Kidney epithelial cell (primary cell): ENCODE results near the gene GALNT11. TPM values are rescaled to one million over a fixed set of nuclear protein-coding genes. Genes with fewer than 3 reads are reported as not detected.
"Not testable (repeated sequence)": the region's sequence is repeated elsewhere in the genome, so short reads cannot be mapped to it uniquely, and the experiment has no call there.

ENCODE experiments used
- DNase-seq: peaks from one replicate; pipeline ENCODE4 v3.0.0-alpha.2; 2010; ENCODE audit warnings: low read depth
- H3K27me3 ChIP-seq: 2 replicates; pipeline ENCODE4 v1.6.0; 2011; ENCODE audit warnings: low read length; ENCODE audit not compliant: control insufficient read depth, insufficient read depth
- H3K36me3 ChIP-seq: 2 replicates; pipeline ENCODE4 v1.5.1; 2011; ENCODE audit warnings: low read length; ENCODE audit not compliant: control insufficient read depth, insufficient read depth
- H3K4me3 ChIP-seq: 2 replicates; pipeline ENCODE4 v1.5.1; 2011; ENCODE audit warnings: low read depth, mild to moderate bottlenecking, control low read depth, low read length
- total RNA-seq: library from RNA; depleted of rRNA; stranded (reverse); fragments of >200 nt; gene quantifications from 2 replicates; pipeline ENCODE4 v1.2.3, GENCODE V29; 2015
- TF ChIP-seq, protein P1 (sequence below): IDR thresholded peaks from 2 replicates; pipeline ENCODE4 v1.5.1; 2011; ENCODE audit warnings: mild to moderate bottlenecking, moderate library complexity, low read length, control low read depth, inconsistent platforms; ENCODE audit not compliant: insufficient read depth, poor library complexity, severe bottlenecking

GALNT11 gene
- total RNA-seq, 1 donor from 2014 or later, result 36.0 TPM

DNA sequence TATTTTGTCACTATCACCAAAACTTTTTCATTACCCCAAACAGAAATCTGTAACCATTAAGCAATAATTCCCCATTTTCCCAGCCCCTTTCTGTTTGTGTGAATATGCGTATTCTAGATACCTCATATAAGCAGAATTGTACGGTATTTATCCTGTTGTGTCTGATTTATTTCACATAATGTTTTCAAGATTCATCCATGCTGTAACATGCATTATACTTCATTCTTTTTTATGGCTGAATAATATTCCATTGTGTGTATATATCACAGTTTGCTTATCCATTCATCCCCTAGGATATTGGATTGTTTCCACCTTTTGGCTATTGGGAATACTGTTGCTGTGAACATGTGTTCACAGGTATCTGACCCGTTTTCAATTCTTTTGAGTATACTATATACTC, 26.5 kb downstream of the GALNT11 start:
- TF ChIP-seq, protein P1, sequence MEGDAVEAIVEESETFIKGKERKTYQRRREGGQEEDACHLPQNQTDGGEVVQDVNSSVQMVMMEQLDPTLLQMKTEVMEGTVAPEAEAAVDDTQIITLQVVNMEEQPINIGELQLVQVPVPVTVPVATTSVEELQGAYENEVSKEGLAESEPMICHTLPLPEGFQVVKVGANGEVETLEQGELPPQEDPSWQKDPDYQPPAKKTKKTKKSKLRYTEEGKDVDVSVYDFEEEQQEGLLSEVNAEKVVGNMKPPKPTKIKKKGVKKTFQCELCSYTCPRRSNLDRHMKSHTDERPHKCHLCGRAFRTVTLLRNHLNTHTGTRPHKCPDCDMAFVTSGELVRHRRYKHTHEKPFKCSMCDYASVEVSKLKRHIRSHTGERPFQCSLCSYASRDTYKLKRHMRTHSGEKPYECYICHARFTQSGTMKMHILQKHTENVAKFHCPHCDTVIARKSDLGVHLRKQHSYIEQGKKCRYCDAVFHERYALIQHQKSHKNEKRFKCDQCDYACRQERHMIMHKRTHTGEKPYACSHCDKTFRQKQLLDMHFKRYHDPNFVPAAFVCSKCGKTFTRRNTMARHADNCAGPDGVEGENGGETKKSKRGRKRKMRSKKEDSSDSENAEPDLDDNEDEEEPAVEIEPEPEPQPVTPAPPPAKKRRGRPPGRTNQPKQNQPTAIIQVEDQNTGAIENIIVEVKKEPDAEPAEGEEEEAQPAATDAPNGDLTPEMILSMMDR, result no peak
- no peak for DNase-seq
- H3K4me3 ChIP-seq, result no peak overlapping the region
- H3K27me3 ChIP-seq, result no peaks in the 10 kb centered on the region
- no peaks in the 10 kb centered on the region for H3K36me3 ChIP-seq

DNA sequence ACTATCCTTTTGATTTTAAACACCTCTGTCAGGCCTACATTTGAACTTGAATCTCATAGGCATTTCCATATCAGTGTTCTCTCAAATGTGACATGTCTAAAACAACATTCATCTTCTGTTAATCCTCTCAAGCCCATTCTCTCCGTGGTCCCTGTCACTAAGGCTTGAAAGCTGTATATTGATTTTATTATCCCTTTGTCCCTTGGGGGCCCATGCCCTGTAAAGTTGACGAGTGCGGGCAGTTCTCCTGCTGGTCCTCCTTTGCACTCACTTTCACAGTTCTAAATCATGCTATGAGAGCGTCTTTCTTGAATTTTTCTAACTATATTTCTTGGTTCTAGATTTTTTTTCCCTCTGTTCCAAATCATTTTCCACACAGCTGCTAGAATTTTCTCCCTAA, 27.3 kb downstream of the GALNT11 start:
- DNase-seq, result no peak
- H3K36me3 ChIP-seq, result no peaks in the 10 kb centered on the region
- no peak overlapping the region for H3K4me3 ChIP-seq
- TF ChIP-seq, protein P1, result no peak
- no peaks in the 10 kb centered on the region for H3K27me3 ChIP-seq

DNA sequence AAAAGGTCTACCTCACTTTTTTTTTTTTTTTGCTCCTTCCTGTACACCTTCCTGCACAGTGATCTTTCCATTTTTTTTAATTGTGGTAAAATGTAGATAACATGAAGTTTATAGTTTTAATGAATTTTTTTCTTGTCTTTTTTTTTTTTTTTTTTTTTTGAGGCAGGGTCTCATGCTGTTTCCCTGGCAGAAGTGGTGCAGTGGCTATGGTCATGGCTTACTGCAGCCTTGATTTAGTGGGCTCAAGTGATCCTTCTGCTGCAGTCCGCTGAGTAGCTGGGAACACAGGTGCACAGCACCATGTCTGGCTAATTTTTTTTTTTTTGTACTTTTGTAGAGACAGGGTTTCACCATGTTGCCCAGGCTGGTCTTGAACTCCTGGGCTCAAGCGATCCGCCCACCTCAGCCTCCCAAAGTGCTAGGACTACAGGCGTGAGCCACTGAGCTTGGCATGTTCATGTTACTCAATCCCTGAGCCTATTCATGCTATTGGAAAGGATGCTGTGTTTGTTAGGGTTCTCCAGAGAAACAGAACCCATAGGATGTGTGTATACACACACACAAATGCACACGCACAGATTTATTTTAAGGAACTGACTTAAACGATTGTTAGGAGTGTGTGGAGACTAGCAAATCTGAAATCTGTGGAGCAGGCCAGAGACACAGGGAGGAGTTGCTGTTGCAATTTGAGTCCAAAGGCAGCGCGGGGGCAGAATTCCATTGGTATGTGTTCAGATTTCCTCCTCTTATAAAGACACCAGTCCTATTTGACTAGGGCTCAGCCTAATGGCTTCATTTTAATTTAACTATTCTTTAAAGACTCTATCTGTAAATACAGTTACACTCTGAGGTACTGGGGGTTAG, 29.1 kb downstream of the GALNT11 start:
- TF ChIP-seq, protein P1, result no peak
- Histone ChIP-seq H3K36me3 (no peaks in the 10 kb centered on the region), H3K27me3 (no peaks in the 10 kb centered on the region), H3K4me3 (no peak overlapping the region)
- peak; percentile 18 for DNase-seq

DNA sequence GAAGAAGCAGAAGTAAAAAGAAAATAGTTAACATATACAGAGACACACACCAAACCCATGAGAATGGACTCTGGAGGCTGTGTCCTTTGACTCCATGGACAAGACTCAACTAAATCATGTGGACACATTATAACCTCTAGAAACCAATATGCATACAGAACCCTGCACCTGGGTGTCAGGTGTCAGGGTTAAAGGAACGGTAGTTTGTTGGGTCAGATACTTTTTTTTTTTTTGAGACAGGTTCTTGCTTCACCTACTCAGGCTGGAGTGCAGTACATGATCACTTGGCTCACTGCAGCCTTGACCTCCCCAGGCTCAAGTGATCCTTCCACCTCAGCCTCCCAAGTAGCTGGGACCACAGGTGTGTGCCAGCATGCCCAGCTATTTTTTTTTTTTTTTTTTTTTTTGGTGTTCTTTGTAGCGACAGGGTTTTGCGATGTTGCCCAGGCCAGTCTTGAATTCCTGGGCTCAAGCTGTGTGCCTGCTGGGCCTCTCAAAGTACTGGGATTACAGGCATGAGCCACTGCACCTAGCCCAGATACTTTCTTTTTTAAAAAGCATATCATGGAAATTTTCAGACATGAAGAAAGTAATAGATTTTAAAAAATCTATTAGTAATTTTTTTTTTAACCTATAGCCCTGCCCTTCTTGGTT, 31.3 kb downstream of the GALNT11 start:
- Histone ChIP-seq H3K36me3 (no peaks in the 10 kb centered on the region), H3K27me3 (no peaks in the 10 kb centered on the region), H3K4me3 (no peak overlapping the region)
- no peak for DNase-seq
- TF ChIP-seq, protein P1, result no peak

DNA sequence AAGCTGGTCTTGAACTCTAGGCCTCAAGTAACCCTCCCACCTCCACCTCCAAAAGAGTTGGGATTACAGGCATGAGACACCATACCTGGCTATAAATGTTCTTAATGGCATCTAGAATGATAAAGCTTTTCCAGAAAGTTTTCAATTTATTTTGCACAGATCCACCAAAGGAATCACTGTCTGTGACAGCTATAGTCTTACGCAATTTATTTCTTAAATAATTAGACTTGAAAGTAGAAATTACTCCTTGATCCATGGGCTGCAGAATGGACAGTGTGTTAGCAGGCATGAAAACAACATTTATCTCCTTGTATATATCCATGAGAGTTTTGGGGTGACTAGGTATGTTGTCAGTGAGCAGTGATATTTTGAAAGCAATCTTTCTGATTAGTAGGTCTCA, 33.8 kb downstream of the GALNT11 start:
- H3K36me3 ChIP-seq, result no peaks in the 10 kb centered on the region
- no peak for DNase-seq
- H3K4me3 ChIP-seq, result no peak overlapping the region
- TF ChIP-seq, protein P1, result no peak
- no peaks in the 10 kb centered on the region for H3K27me3 ChIP-seq

DNA sequence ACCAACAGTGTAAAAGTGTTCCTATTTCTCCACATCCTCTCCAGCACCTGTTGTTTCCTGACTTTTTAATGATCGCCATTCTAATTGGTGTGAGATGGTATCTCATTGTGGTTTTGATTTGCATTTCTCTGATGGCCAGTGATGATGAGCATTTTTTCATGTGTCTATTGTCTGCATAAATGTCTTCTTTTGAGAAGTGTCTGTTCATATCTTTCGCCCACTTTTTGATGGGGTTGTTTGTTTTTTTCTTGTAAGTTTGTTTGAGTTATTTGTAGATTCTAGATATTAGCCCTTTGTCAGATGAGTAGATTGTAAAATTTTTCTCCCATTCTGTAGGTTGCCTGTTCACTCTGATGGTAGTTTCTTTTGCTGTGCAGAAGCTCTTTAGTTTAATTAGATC, 35.6 kb downstream of the GALNT11 start:
- not testable (repeated sequence) for H3K27me3 ChIP-seq, H3K36me3 ChIP-seq, DNase-seq, H3K4me3 ChIP-seq

DNA sequence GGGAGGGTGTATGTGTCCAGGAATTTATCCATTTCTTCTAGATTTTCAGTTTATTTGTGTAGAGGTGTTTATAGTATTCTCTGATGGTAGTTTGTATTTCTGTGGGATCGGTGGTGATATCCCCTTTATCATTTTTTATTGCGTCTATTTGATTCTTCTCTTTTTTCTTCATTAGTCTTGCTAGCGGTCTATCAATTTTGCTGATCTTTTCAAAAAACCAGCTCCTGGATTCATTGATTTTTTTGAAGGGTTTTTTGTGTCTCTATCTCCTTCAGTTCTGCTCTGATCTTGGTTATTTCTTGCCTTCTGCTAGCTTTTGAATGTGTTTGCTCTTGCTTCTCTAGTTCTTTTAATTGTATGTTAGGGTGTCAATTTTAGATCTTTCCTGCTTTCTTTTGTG, 37.7 kb downstream of the GALNT11 start:
- not testable (repeated sequence) for H3K27me3 ChIP-seq, H3K4me3 ChIP-seq, H3K36me3 ChIP-seq, DNase-seq

DNA sequence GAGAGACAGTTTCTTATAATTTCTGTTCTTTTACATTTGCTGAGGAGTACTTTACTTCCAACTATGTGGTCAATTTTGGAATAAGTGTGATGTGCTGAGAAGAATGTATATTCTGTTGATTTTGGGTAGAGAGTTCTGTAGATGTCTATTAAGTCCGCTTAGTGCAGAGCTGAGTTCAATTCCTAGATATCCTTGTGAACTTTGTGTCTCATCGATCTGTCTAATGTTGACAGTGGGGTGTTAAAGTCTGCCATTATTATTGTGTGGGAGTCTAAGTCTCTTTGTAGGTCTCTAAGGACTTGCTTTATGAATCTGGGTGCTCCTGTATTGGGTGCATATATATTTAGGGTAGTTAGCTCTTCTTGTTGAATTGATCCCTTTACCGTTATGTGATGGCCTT, 38.3 kb downstream of the GALNT11 start:
- not testable (repeated sequence) for H3K27me3 ChIP-seq, H3K36me3 ChIP-seq, H3K4me3 ChIP-seq, DNase-seq

DNA sequence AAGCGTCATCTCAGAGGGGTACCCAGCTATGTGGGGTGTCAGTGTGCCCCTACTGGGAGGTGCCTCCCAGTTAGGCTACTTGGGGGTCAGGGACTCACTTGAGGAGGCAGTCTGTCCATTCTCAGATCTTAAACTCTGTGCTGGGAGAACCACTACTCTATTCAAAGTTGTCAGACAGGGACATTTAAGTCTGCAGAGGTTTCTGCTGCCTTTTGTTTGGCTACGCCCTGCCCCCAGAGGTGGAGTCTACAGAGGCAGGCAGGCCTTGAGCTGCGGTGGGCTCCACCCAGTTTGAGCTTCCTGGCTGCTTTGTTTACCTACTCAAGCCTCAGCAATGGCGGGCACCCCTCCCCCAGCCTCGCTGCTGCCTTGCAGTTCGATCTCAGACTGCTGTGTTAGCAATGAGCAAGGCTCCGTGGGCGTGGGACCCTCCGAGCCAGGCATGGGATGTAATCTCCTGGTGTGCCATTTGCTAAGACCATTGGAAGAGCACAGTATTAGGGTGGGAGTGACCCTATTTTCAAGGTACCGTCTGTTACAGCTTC, 40.4 kb downstream of the GALNT11 start:
- DNase-seq, result not testable (repeated sequence)

More for the DNA sequence above, 40.4 kb downstream of the GALNT11 start:
- not testable (repeated sequence) for H3K4me3 ChIP-seq, H3K27me3 ChIP-seq, H3K36me3 ChIP-seq
